NCI-H2227 (cell line): Measurements from ENCODE around the gene FDXACB1.
A peak's percentile ranks its signal among the peaks of the same experiment; 100 is the strongest.

Source experiments
- DNase-seq: peaks from one replicate; lab custom pipeline; 2025; ENCODE audit not compliant: unreplicated experiment; lab: John Stamatoyannopoulos, UW

FDXACB1 gene

DNA sequence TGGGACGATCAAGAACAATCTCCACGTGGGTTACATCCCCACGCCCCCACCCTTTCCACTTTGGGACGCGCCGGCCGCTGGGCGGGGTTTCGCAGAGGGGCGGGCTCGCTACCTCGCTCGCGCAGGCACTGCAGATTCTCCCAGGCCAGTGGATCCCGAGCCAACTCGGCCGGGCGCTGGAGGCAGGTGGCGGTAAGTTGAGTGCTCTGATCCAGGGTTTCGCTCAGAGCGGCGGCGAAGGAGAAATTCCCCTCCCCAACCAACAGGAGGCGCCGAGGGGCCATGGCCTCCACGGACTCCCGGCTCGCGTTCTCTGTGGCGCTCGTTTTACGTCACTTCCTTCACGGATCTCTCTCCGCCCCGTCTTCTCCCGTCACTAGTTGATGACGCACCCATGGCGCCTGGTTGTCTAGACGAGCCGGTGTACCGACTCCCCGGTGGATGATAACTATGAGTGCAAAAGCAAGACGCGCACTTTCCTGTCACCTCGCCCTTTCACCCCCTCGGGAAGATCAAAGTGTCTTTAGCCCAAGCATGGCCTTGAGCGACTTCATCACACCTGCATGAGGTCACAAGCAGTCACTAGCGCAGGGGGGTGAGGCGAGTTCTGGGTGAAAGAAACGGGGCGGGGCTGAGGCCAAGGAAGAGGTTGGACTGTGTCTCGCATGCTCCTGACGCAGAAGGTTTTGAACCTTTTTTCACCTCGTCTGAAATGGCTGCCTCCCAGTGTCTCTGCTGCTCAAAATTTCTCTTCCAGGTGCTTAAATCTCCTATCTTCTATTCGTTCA, at the start of gene FDXACB1, which contains the start of gene CFAP68:
FDXACB1 (minus strand) TSS at position 317 of the 788 bp plus-strand sequence; CDS start at position 284, 33 bp downstream.
CFAP68 (plus strand) TSS at position 693 of the 788 bp plus-strand sequence; CDS start at position 713, 20 bp downstream.
- peak; percentile 96 for DNase-seq

- DNase-seq, result peak; percentile 98
Observed at GRCh38 chr11:111926505-111927391, 47.8 kb upstream of the FDXACB1 start.

DNA sequence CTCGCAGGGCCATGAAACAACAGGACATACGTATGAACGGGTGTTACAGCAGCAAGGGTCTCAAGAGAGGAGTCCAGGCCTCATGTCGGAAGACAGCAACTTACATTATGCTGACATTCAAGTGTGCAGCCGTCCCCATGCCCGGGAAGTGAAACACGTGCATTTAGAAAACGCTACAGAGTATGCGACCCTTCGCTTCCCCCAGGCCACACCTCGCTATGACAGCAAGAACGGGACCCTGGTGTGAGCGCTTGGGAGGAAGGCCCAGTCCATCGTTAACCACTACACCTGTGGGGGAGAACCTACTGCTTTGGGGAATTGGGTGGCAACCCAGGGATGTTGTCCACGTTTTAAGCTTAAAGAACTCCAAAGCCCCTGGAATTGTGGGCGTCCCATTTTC, 47.0 kb upstream of the FDXACB1 start:
- no peak for DNase-seq

DNA sequence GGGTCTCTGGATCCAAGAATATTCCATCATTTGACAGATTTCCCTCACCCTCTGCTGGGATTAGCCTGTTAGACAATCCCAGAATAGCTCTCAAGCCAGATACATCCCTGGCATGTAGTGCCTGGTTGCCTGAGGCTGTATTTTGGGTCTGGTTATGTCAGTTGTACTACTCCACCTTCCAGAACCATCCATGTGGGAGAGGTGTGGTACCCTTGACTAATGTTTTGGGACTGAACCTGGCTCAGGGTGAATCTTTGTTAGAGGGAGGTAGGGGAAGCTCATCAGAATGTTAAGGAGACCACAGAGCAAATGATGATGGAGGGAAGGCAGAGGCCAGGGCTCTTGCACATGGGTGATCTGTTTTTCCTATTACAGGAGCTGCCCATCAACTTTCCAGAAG, 45.0 kb upstream of the FDXACB1 start:
- DNase-seq, result no peak

- DNase-seq, result no peak
Observed at GRCh38 chr11:111923351-111923788, 44.4 kb upstream of the FDXACB1 start.

GRCh38 chr11:111922803-111923202, 43.8 kb upstream of the FDXACB1 start:
- no peak for DNase-seq

GRCh38 chr11:111921541-111922230, 42.7 kb upstream of the FDXACB1 start:
- DNase-seq, result no peak

GRCh38 chr11:111920908-111921307, 41.9 kb upstream of the FDXACB1 start:
- DNase-seq, result no peak

DNA sequence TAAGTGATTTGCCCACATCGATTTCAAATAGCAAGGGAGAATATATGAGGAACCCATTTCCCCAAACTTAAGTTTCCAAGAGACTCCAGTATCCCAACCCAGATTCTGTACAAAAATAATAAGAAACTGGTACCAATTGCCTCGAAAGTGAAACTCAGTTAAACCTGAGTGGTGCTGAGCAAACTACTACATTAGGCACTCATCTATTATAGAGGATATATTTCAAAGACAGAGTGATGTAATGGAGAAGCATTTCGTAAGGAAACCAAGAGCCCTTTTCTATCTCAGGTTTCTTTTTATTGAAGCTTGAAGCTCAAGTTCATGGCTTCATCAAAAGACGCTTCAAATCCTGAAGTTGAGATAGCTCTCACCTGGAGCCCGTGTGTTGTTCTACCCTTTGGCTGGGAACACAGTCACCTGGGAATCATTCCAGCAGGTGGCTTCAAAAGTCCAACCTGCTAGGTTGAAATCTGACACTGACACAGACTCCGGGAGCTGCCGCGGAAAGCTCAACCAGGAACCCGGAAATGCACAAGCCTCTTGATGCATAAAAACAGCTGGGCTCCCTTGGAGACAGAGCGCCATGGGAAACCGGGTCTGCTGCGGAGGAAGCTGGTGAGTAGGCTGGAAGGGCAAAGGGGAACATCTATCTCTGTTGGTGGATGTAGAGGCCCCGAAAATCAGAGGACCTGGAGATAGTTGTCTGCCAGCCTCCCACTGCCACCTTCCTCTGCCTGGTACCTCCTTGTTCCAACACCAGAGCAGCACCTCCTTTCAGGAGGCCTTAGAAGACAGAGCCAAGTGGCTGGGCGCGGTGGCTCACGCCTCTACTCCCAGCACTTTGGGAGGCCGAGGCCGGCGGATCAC, 39.7 kb upstream of the FDXACB1 start, which contains the start of gene C11orf52:
C11orf52 (plus strand) TSS at position 524 of the 867 bp plus-strand sequence; CDS start at position 584, 60 bp downstream.
- DNase-seq, result peak; percentile 7

DNA sequence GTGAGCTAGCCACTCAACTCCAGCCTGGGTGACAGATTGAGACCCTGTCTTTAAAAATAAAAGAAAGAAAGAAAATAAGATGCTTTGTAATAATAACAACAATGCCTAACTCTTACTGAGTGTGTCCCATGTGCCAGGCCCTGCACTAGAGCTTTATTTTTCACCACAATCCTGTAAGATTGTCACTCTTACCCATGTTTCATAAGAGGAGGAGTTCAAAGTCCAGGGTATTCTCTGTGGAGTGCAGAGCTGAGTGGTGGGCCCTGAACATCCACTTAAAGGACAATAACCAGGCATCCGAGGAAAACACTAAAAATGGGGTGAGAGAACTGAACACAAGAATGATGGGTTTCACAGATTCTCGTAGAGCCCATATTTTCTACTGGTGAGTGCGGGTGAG, 38.8 kb upstream of the FDXACB1 start:
- no peak for DNase-seq

DNA sequence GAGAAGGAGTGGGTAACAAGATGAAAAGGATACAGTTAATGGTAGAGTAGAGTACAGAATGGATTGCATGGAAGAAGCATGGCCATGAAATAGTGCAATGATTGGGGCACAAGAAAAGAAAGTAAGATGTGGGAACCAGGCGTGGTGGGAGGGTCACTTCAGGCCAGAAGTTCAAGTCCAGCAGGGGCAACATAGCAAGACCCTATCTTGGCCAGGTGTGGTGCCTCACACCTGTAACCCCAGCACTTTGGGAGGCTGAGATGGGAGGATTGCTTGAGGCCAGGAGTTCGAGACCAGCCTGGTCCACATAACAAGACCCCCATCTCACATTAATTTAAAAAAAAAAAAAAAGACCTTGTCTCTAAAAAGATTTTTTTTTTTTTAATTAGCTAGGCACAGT, 38.3 kb upstream of the FDXACB1 start:
- no peak for DNase-seq

GRCh38 chr11:111916768-111917167, 37.8 kb upstream of the FDXACB1 start:
- no peak for DNase-seq

DNA sequence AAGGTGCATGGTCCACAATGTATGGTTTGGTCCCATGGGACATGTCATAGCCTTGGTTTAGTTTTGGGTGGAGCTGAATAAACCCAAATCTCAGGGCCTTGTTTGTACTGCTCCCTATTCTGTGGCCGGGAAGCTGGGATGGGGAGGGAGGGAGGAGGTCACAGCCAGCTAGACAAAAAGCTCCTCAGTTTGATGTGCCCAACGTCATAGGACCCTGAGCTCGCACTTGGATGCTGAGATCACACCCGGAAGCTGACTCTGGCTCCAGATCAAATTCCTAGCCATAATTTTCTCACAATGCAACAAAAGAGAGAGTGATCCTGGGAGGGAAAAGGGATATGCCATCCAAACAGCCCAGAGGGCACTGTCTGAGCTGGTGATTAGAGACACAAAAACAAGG, 35.0 kb upstream of the FDXACB1 start:
- DNase-seq, result no peak

GRCh38 chr11:111913031-111913861, 34.3 kb upstream of the FDXACB1 start:
- DNase-seq, result no peak

DNA sequence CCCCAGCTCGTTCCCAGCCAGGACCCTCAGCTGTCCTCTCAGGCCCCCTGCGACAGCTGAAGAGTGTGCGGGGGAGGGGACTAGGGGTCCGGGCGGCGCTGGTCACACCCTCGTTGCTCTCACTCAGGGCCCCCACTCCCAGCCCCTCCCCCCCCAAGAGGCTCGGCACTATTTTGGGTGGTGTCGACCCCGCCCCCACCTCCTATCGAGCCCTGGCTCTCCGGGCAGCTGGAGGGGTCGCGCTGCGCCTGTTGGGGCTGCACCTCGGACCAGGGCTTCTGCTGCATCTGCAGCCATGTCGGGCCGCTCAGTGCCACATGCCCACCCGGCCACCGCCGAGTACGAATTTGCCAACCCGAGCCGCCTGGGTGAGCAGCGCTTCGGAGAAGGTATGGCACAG, 33.6 kb upstream of the FDXACB1 start, which contains the start of gene HSPB2:
HSPB2 (plus strand) TSS at position 200 of the 400 bp plus-strand sequence; CDS start at position 296, 96 bp downstream.
- DNase-seq, result no peak

- DNase-seq, result no peak
Observed at GRCh38 chr11:111911563-111912401, 32.8 kb upstream of the FDXACB1 start, which contains the start of gene CRYAB. Gene CRYAB (minus strand): TSS chr11:111911770. CDS start chr11:111911724, 46 bp downstream.

GRCh38 chr11:111910676-111911562, 32.0 kb upstream of the FDXACB1 start:
- no peak for DNase-seq
